Endothelial cell of umbilical vein (primary cell): Measurements from ENCODE around the gene CACNA1A. TPM values are rescaled to one million over a fixed set of nuclear protein-coding genes. Genes with fewer than 3 reads are reported as not detected.

Experiments
- BruUV-seq: library from RNA; stranded (reverse); fragments of 400-500 nt; replicated peaks from 2 replicates; lab custom pipeline; 2021; lab: Mats Ljungman, UMichigan
- CTCF ChIA-PET: fragments of 300-600, 350-600 bp; sonication (Branson Sonifier 250); formaldehyde crosslinking; loops from one replicate; lab custom pipeline; 2021; ENCODE audit warnings: antibody characterized with exemption, inconsistent platforms; lab: Charles Lee
- POLR2A ChIA-PET: fragments of 300-600, 350-600 bp; sonication (Branson Sonifier 250); formaldehyde crosslinking; loops from one replicate; lab custom pipeline; 2021; ENCODE audit warnings: antibody characterized with exemption, inconsistent platforms; lab: Charles Lee
- DNase-seq: peaks from one replicate; pipeline ENCODE4 v3.0.0-alpha.2; 2011; ENCODE audit warnings: low read depth, low spot score
- FAIRE-seq: peaks from 2 replicates; lab custom pipeline; 2011; peaks lifted over from hg19 to GRCh38; lab: Jason Lieb, UNC
- H2AFZ ChIP-seq: 2 replicates; pipeline ENCODE4 v1.6.0; 2012; ENCODE audit warnings: low read depth, low read length, control low read depth, inconsistent platforms
- H3K27ac ChIP-seq: 2 replicates; pipeline ENCODE4 v1.5.1; 2011; ENCODE audit warnings: low read depth, mild to moderate bottlenecking, control low read depth, low read length, moderate library complexity; ENCODE audit not compliant: insufficient read depth
- H3K27me3 ChIP-seq, 2 experiments: 2 replicates each; pipeline versions ENCODE4 v1.6.0 to v1.6.1; 2011; ENCODE audit warnings: low read length in 2 of 2, mixed read lengths in 1 of 2; ENCODE audit not compliant: control insufficient read depth in 2 of 2, insufficient read depth in 2 of 2
- H3K36me3 ChIP-seq, 2 experiments: 2 replicates in 1 of 2; 3 replicates in 1 of 2; pipeline ENCODE4 v1.5.1; 2011; ENCODE audit warnings: low read length in 2 of 2, mild to moderate bottlenecking in 1 of 2, moderate library complexity in 1 of 2; ENCODE audit not compliant: control insufficient read depth in 2 of 2, insufficient read depth in 2 of 2; ENCODE audit errors: extremely low read depth in 1 of 2
- H3K4me1 ChIP-seq: 3 replicates; pipeline ENCODE4 v1.5.1; 2011; ENCODE audit warnings: mild to moderate bottlenecking, low read length; ENCODE audit not compliant: control insufficient read depth, insufficient read depth; ENCODE audit errors: extremely low read depth
- H3K4me2 ChIP-seq: 2 replicates; pipeline ENCODE4 v1.6.1; 2011; ENCODE audit warnings: low read length, control low read depth, mixed read lengths; ENCODE audit not compliant: insufficient read depth
- H3K4me3 ChIP-seq, 3 experiments: fragments of 200-600 bp in 1 of 3; sonication (generic), shearing (Covaris generic) in 1 of 3; replicated peaks in 1 of 3; 2 replicates each; pipeline ENCODE4 v1.5.1; 2011 to 2016; ENCODE audit warnings: control low read depth in 3 of 3, low read length in 3 of 3, mild to moderate bottlenecking in 2 of 3, inconsistent platforms in 1 of 3, low read depth in 1 of 3, moderate library complexity in 1 of 3; ENCODE audit not compliant: insufficient read depth in 1 of 3
- H3K79me2 ChIP-seq: 2 replicates; pipeline ENCODE4 v1.6.0; 2012; ENCODE audit warnings: low read length, inconsistent platforms; ENCODE audit not compliant: control insufficient read depth, insufficient read depth
- H3K9ac ChIP-seq: replicated peaks from 2 replicates; pipeline ENCODE3; 2011; ENCODE audit warnings: low read length, control low read depth; ENCODE audit not compliant: insufficient read depth; ENCODE audit errors: extremely low read depth
- H3K9me1 ChIP-seq: replicated peaks from 3 replicates; pipeline ENCODE4 v1.6.0; 2011; ENCODE audit warnings: mild to moderate bottlenecking, low read length; ENCODE audit not compliant: control insufficient read depth, insufficient read depth; ENCODE audit errors: extremely low read depth
- H3K9me3 ChIP-seq: replicated peaks from 2 replicates; pipeline ENCODE4 v1.5.1; 2012; ENCODE audit warnings: low read length, inconsistent platforms; ENCODE audit not compliant: control insufficient read depth, insufficient read depth
- H4K20me1 ChIP-seq: replicated peaks from 2 replicates; pipeline ENCODE3; 2011; ENCODE audit warnings: mild to moderate bottlenecking, low read length; ENCODE audit not compliant: control insufficient read depth, insufficient read depth; ENCODE audit errors: extremely low read depth
- EZH2 ChIP-seq: IDR thresholded peaks from 2 replicates; pipeline ENCODE4 v1.6.1; 2012; ENCODE audit warnings: borderline replicate concordance, low read depth, mild to moderate bottlenecking, moderate library complexity, low read length, inconsistent platforms; ENCODE audit not compliant: severe bottlenecking
- FOS ChIP-seq: IDR thresholded peaks from 2 replicates; pipeline ENCODE4 v1.6.1; 2011; ENCODE audit warnings: mild to moderate bottlenecking, low read length, moderate library complexity, borderline replicate concordance; ENCODE audit not compliant: insufficient read depth
- GATA2 ChIP-seq: IDR thresholded peaks from 2 replicates; pipeline ENCODE4 v1.7.0; 2011; ENCODE audit warnings: low read depth, mild to moderate bottlenecking, moderate library complexity, mixed read lengths, low read length; ENCODE audit not compliant: insufficient read length, insufficient read depth
- POLR2A ChIP-seq: IDR thresholded peaks from 2 replicates; pipeline ENCODE4 v1.6.1; 2012; ENCODE audit warnings: low read depth, mild to moderate bottlenecking, control low read depth, low read length
- dilution Hi-C: fragments of 300-500 bp; cut with MboI; formaldehyde crosslinking; loops from one replicate; pipeline ENCODE4 v1.15.0; 2019; ENCODE audit warnings: low sequenced_read_pairs; ENCODE audit not compliant: extremely low pct_ligation_motif_present
- intact Hi-C: fragments of 100-400 bp; cut with micrococcal nuclease; formaldehyde crosslinking; loops from one replicate; pipeline ENCODE4 v1.10.0; 2022
- polyA plus RNA-seq, 4 experiments: library from polyadenylated mRNA; depleted of rRNA in 3 of 4; stranded (reverse) in 3 of 4; unstranded in 1 of 4; fragments of >200 nt; gene quantifications; 2 replicates each; pipeline versions ENCODE4 v1.2.1 to v1.2.3, GENCODE V29; 2011 to 2012; ENCODE audit warnings: missing spikeins in 1 of 4
- total RNA-seq: library from RNA; stranded (reverse); gene quantifications from 2 replicates; pipeline ENCODE4 v1.2.3, GENCODE V29; 2021
- TF ChIP-seq, protein P1 (sequence below), 2 donors: IDR thresholded peaks; 1 replicate in 1 of 2; 2 replicates in 1 of 2; pipeline ENCODE4 v1.5.1; 2011; ENCODE audit warnings: low read length in 2 of 2, mild to moderate bottlenecking in 2 of 2, moderate library complexity in 2 of 2, control low read depth in 1 of 2, inconsistent platforms in 1 of 2, low read depth in 1 of 2; ENCODE audit not compliant: insufficient read depth in 1 of 2; ENCODE audit errors: extremely low read depth in 1 of 2
- TF ChIP-seq, protein P2 (sequence below): IDR thresholded peaks from 2 replicates; pipeline ENCODE4 v1.6.1; 2011; ENCODE audit not compliant: insufficient read depth, insufficient read length

CACNA1A gene
- total and polyA plus RNA-seq, 2 donors (not counting 3 experiments of a cell fraction or from before 2014, with no cell fraction given): 0.17 to 0.38 TPM

DNA sequence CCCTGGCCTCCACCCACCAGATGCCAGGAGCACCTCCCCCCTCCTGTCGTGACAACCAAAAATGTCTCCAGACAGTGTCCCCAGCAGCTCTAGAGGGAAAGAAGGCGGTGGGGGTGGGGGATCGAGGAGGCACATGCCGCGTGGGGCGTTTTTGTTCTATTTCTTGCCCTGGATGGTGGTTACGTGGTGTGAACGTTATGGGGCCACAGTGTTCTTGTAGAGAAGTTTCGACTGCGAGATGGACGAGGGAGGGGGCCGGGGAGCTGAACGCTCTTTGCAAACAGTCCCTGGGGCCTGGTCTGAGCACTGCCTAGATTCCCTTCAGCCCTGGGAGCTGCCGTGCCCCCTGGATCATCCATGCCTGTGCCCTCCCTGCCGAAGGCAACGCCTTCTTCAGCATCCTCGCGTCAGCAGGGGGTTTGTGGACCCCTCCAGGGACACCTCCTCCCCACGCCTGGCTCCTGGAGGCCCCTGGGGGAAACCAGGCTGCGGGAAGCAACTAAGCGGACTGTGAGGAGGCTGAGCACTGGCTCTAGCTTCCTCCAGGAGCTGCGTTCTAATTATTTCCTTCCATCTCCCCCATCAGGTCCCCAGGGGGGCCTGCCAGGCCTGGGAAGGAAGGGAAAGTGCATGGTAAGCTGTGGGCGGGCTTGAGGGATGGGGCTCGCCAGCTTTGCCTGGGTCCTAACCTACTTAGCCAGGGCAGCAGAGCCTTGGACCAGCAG lies 224.6 kb downstream of the CACNA1A start:
- CTCF ChIA-PET: interaction anchor here (0.6 to 2.5 kb wide), 4 partner anchors 294 to 440 kb away, joined by 3 to 12 read pairs (median 3); no protein-coding TSS in a partner anchor
- no peaks in the 10 kb centered on the region for H3K9me3 ChIP-seq
- H3K9ac ChIP-seq: no peak overlapping the region
- dilution Hi-C loops (no loop called here), intact Hi-C loops (no loop called here)
- no peak for FAIRE-seq
- H4K20me1 ChIP-seq: no peaks in the 10 kb centered on the region
- no peaks in the 10 kb centered on the region for H3K36me3 ChIP-seq
- no TSS peak for BruUV-seq
- H3K4me1 ChIP-seq: peaks cover 5% of the 10 kb centered on the region
- POLR2A ChIA-PET: no interaction called here
- no peaks in the 10 kb centered on the region for H3K27me3 ChIP-seq
- no peak overlapping the region for H3K4me3 ChIP-seq
- H3K9me1 ChIP-seq: no peaks in the 10 kb centered on the region
- H3K27ac ChIP-seq: no peak overlapping the region
- no peak for DNase-seq
- no peak overlapping the region for H2AFZ ChIP-seq
- H3K79me2 ChIP-seq: no peaks in the 10 kb centered on the region
- H3K4me2 ChIP-seq: no peak overlapping the region
- no peak for TF ChIP-seq POLR2A
- TF ChIP-seq EZH2: no peak

DNA sequence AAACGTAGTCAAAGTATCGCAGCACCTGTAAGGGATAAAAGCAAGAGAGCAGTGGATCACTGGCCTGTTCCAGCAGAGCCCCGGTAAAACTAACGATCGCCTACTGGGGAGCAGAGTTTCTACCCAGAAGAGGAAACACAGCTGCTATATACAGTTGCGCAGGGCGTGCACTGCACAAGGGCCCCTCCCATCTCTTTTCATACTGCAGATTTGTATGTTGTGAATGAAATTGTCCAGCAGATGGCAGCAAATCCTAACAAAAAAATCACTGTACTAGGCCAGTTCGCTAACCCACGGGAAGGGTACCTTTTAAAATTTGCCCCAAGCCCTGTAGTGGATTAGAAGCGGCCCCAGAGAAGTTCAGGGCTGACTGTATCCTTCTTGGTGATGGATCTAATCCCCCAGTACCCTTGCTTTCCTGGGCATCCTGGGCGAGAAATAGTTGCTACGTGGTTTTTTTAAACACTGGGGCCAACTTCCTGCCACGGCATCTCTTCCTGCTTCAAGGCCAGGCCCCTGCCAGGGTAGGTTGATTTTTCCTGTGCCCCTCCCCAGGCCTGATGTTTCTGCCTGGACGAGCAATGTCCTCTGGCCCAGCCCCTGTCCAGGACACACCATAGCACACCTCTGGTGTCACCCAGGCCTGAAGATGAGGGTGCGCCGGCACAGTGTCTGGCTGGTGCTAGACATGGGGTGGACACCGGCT lies 229.0 kb downstream of the CACNA1A start:
- Histone ChIP-seq H3K36me3 (no peaks in the 10 kb centered on the region), H3K4me2 (peak overlapping the region; percentile 25), H3K79me2 (no peaks in the 10 kb centered on the region), H2AFZ (peak overlapping the region; percentile 85), H4K20me1 (no peaks in the 10 kb centered on the region), H3K9ac (no peak overlapping the region), H3K9me1 (no peaks in the 10 kb centered on the region), H3K9me3 (no peaks in the 10 kb centered on the region), H3K27me3 (no peaks in the 10 kb centered on the region), H3K4me3 (no peak overlapping the region), H3K27ac (peak overlapping the region; percentile 4), H3K4me1 (peaks cover 5% of the 10 kb centered on the region)
- BruUV-seq: no TSS peak
- FAIRE-seq (peak; percentile 96), DNase-seq (peak; percentile 78)
- POLR2A ChIA-PET: no interaction called here
- TF ChIP-seq EZH2: no peak
- TF ChIP-seq, protein P1, sequence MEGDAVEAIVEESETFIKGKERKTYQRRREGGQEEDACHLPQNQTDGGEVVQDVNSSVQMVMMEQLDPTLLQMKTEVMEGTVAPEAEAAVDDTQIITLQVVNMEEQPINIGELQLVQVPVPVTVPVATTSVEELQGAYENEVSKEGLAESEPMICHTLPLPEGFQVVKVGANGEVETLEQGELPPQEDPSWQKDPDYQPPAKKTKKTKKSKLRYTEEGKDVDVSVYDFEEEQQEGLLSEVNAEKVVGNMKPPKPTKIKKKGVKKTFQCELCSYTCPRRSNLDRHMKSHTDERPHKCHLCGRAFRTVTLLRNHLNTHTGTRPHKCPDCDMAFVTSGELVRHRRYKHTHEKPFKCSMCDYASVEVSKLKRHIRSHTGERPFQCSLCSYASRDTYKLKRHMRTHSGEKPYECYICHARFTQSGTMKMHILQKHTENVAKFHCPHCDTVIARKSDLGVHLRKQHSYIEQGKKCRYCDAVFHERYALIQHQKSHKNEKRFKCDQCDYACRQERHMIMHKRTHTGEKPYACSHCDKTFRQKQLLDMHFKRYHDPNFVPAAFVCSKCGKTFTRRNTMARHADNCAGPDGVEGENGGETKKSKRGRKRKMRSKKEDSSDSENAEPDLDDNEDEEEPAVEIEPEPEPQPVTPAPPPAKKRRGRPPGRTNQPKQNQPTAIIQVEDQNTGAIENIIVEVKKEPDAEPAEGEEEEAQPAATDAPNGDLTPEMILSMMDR (IDR thresholded peaks at IDR 0.05; ENCODE audit: extremely low read depth in 1 of 2, insufficient read depth in 1 of 2, low read depth in 1 of 2, low read length in 2 of 2): peak; percentile 41 to 61
- TF ChIP-seq GATA2: no peak
- TF ChIP-seq, protein P2, sequence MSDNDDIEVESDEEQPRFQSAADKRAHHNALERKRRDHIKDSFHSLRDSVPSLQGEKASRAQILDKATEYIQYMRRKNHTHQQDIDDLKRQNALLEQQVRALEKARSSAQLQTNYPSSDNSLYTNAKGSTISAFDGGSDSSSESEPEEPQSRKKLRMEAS: no peak
- no peak for TF ChIP-seq FOS
- intact Hi-C loops (loop anchor here (1.0 kb wide), 3 partner anchors 154 to 444 kb away; no protein-coding TSS in a partner anchor), dilution Hi-C loops (no loop called here)
- CTCF ChIA-PET: interaction anchor here (0.6 to 4.2 kb wide), 43 partner anchors 10 to 470 kb away, joined by 3 to 135 read pairs (median 4); a partner anchor contains a TSS
